H1 (cell line): ENCODE measurements around the gene F10.

ENCODE experiments used
- EZH2 ChIP-seq: fragments of 200-600 bp; sonication (generic); IDR thresholded peaks from 2 replicates; pipeline ENCODE4 v1.7.1; 2012; ENCODE audit warnings: low read depth, mild to moderate bottlenecking, moderate library complexity, low read length, inconsistent platforms; ENCODE audit not compliant: severe bottlenecking
- FOSL1 ChIP-seq: IDR thresholded peaks from 2 replicates; pipeline ENCODE4 v1.6.1; 2011; ENCODE audit warnings: mild to moderate bottlenecking, low read depth, low read length, moderate library complexity; ENCODE audit not compliant: insufficient read depth
- POLR2A ChIP-seq, 2 experiments: IDR thresholded peaks; 1 replicate in 1 of 2; 2 replicates in 1 of 2; pipeline ENCODE4 v1.6.1; 2011; ENCODE audit warnings: low read depth in 2 of 2, low read length in 2 of 2, mild to moderate bottlenecking in 2 of 2; ENCODE audit errors: control extremely low read depth in 1 of 2
- RAD21 ChIP-seq, 2 experiments: IDR thresholded peaks in 1 of 2; conservative IDR thresholded peaks in 1 of 2; 2 replicates each; pipeline ENCODE4 v1.6.1; 2011; ENCODE audit warnings: low read depth in 2 of 2, low read length in 2 of 2, improper control_type of control experiment in 1 of 2, inconsistent platforms in 1 of 2, mild to moderate bottlenecking in 1 of 2, moderate library complexity in 1 of 2
- RXRA ChIP-seq: IDR thresholded peaks from 2 replicates; pipeline ENCODE4 v1.6.1; 2011; ENCODE audit warnings: low read depth, mild to moderate bottlenecking, low read length, moderate library complexity; ENCODE audit not compliant: insufficient read depth
- SIN3A ChIP-seq, 2 experiments: IDR thresholded peaks in 1 of 2; conservative IDR thresholded peaks in 1 of 2; 2 replicates each; pipeline ENCODE4 v1.6.1; 2011 to 2012; ENCODE audit warnings: low read length in 2 of 2, improper control_type of control experiment in 1 of 2, low read depth in 1 of 2, mild to moderate bottlenecking in 1 of 2
- TAF1 ChIP-seq: IDR thresholded peaks from 2 replicates; pipeline ENCODE4 v1.6.1; 2011; ENCODE audit warnings: mild to moderate bottlenecking, low read depth, low read length
- TF ChIP-seq, protein P1 (sequence below), 3 experiments: IDR thresholded peaks; 1 replicate in 2 of 3; 2 replicates in 1 of 3; pipeline versions ENCODE4 v1.5.1 to v1.6.1; 2011; ENCODE audit warnings: low read length in 3 of 3, mild to moderate bottlenecking in 3 of 3, inconsistent platforms in 2 of 3, low read depth in 1 of 3, moderate library complexity in 1 of 3; ENCODE audit not compliant: insufficient read depth in 1 of 3; ENCODE audit errors: control extremely low read depth in 1 of 3
- TF ChIP-seq, protein P2 (sequence below): IDR thresholded peaks from 2 replicates; pipeline ENCODE4 v1.6.1; 2012; ENCODE audit warnings: inconsistent platforms

DNA sequence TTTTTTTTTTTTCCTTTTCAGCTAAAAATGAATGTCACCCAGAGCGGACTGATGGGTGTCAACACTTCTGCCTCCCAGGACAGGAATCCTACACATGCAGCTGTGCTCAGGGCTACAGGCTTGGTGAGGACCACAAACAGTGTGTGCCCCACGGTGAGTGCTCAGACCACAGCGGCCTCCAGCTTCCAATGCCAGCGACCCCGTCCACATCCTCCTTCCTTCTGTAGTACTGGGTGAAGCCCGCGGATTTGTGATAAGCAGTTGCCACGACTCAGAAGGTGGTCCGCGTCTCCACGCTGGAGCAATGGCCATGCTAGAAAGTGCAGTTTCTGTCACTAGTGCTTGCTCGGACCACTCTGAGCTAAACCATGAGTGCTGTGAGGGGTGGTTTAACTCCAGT, 41.9 kb downstream of the F10 start:
- TF ChIP-seq TAF1 (no peak), RXRA (no peak), EZH2 (no peak), POLR2A (IDR thresholded peaks at IDR 0.05; ENCODE audit: control extremely low read depth in 1 of 2, low read depth in 2 of 2, low read length in 2 of 2) (no peak), SIN3A (conservative IDR thresholded peaks at IDR 0.05 in 1 of 2, IDR thresholded peaks at IDR 0.05 in 1 of 2; ENCODE audit: low read depth in 1 of 2, low read length in 2 of 2) (no peak), FOSL1 (no peak), RAD21 (IDR thresholded peaks at IDR 0.05 in 1 of 2, conservative IDR thresholded peaks at IDR 0.05 in 1 of 2; ENCODE audit: low read depth in 2 of 2, low read length in 2 of 2) (no peak)
- TF ChIP-seq, protein P1, sequence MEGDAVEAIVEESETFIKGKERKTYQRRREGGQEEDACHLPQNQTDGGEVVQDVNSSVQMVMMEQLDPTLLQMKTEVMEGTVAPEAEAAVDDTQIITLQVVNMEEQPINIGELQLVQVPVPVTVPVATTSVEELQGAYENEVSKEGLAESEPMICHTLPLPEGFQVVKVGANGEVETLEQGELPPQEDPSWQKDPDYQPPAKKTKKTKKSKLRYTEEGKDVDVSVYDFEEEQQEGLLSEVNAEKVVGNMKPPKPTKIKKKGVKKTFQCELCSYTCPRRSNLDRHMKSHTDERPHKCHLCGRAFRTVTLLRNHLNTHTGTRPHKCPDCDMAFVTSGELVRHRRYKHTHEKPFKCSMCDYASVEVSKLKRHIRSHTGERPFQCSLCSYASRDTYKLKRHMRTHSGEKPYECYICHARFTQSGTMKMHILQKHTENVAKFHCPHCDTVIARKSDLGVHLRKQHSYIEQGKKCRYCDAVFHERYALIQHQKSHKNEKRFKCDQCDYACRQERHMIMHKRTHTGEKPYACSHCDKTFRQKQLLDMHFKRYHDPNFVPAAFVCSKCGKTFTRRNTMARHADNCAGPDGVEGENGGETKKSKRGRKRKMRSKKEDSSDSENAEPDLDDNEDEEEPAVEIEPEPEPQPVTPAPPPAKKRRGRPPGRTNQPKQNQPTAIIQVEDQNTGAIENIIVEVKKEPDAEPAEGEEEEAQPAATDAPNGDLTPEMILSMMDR (IDR thresholded peaks at IDR 0.05; ENCODE audit: control extremely low read depth in 1 of 3, insufficient read depth in 1 of 3, low read depth in 1 of 3, low read length in 3 of 3): no peak
- TF ChIP-seq, protein P2, sequence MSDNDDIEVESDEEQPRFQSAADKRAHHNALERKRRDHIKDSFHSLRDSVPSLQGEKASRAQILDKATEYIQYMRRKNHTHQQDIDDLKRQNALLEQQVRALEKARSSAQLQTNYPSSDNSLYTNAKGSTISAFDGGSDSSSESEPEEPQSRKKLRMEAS: no peak
